ENCODE results near the gene DUS1L. TPM values are rescaled to one million over a fixed set of nuclear protein-coding genes. Genes with fewer than 3 reads are reported as not detected.

The DUS1L gene
- polyA plus RNA-seq, 1 donor (not counting 4 experiments of a cell fraction or from before 2014, with no cell fraction given) = 49.1 TPM

DNA sequence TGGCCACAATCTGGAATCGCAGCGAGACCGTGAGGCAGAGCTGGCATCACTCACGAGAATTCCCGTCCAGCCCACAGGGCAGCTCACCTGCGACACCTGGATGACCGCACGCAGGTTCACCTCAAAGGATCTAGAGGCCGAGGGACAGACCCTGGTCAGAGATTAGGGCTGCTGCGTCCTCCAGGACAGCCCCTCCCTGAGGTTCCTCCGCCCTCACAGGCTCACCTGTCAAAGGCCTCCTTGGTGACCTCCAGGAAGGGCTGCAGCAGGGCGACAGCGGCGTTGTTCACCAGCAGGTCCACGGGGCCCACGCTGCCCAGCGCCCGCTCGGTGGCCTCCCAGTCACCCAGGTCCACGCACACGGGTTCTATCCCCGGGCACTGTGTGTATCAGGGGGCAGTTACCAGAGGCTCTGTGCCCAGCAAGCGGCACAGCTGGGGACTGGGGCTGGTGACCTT lies 28.9 kb downstream of the DUS1L start:
- H2AFZ ChIP-seq (ENCODE audit: control insufficient read depth, low read length) = peak overlapping the region; percentile 61
- H3K4me1 ChIP-seq (ENCODE audit: control insufficient read depth, extremely low read depth, insufficient read depth, low read length) = peaks cover 17% of the 10 kb centered on the region
- H4K20me1 ChIP-seq (ENCODE audit: control insufficient read depth, extremely low read depth, insufficient read depth, low read length) = no peaks in the 10 kb centered on the region
- H3K4me2 ChIP-seq (ENCODE audit: control insufficient read depth, extremely low read depth, insufficient read depth, low read depth, low read length) = peak overlapping the region; percentile 96
- dilution Hi-C loops (cut with MboI; ENCODE audit: extremely low pct_ligation_motif_present, low sequenced_read_pairs) = no loop called here
- no peak for TF ChIP-seq EZH2 (IDR thresholded peaks at IDR 0.05; ENCODE audit: low read length)
- TF ChIP-seq, protein P1, sequence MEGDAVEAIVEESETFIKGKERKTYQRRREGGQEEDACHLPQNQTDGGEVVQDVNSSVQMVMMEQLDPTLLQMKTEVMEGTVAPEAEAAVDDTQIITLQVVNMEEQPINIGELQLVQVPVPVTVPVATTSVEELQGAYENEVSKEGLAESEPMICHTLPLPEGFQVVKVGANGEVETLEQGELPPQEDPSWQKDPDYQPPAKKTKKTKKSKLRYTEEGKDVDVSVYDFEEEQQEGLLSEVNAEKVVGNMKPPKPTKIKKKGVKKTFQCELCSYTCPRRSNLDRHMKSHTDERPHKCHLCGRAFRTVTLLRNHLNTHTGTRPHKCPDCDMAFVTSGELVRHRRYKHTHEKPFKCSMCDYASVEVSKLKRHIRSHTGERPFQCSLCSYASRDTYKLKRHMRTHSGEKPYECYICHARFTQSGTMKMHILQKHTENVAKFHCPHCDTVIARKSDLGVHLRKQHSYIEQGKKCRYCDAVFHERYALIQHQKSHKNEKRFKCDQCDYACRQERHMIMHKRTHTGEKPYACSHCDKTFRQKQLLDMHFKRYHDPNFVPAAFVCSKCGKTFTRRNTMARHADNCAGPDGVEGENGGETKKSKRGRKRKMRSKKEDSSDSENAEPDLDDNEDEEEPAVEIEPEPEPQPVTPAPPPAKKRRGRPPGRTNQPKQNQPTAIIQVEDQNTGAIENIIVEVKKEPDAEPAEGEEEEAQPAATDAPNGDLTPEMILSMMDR (optimal IDR thresholded peaks at IDR 0.05 in 1 of 3, IDR thresholded peaks at IDR 0.05 in 1 of 3, conservative IDR thresholded peaks at IDR 0.05 in 1 of 3; ENCODE audit: extremely low read depth in 1 of 3, insufficient read depth in 2 of 3, low read length in 3 of 3) = no peak
- peak overlapping the region; percentile 78 for H3K9ac ChIP-seq (ENCODE audit: control insufficient read depth, extremely low read depth, insufficient read depth, low read length)
- no peaks in the 10 kb centered on the region for H3K79me2 ChIP-seq (ENCODE audit: control insufficient read depth, insufficient read depth, low read length)
- no peaks in the 10 kb centered on the region for H3K9me3 ChIP-seq (ENCODE audit: control insufficient read depth, low read depth, low read length)
- H3K27me3 ChIP-seq (ENCODE audit: control insufficient read depth, extremely low read depth, insufficient read depth, low read length) = no peaks in the 10 kb centered on the region
- peaks cover 1 to 4% of the 10 kb centered on the region in 2 experiments for H3K36me3 ChIP-seq (ENCODE audit: control insufficient read depth in 2 of 2, extremely low read depth in 1 of 2, insufficient read depth in 2 of 2, low read length in 2 of 2)
- no peak for FAIRE-seq
- H3K27ac ChIP-seq (ENCODE audit: control insufficient read depth, insufficient read depth, low read length) = peak overlapping the region; percentile 43
- no peak for DNase-seq (ENCODE audit: low read depth, low spot score)
- H3K9me1 ChIP-seq (ENCODE audit: control insufficient read depth, extremely low read depth, insufficient read depth, low read length) = no peaks in the 10 kb centered on the region
- peak overlapping the region; percentile 55 to 87 (median 70) for H3K4me3 ChIP-seq (ENCODE audit: control insufficient read depth in 2 of 3, extremely low read depth in 1 of 3, insufficient read depth in 2 of 3, low read depth in 1 of 3, low read length in 3 of 3)

DNA sequence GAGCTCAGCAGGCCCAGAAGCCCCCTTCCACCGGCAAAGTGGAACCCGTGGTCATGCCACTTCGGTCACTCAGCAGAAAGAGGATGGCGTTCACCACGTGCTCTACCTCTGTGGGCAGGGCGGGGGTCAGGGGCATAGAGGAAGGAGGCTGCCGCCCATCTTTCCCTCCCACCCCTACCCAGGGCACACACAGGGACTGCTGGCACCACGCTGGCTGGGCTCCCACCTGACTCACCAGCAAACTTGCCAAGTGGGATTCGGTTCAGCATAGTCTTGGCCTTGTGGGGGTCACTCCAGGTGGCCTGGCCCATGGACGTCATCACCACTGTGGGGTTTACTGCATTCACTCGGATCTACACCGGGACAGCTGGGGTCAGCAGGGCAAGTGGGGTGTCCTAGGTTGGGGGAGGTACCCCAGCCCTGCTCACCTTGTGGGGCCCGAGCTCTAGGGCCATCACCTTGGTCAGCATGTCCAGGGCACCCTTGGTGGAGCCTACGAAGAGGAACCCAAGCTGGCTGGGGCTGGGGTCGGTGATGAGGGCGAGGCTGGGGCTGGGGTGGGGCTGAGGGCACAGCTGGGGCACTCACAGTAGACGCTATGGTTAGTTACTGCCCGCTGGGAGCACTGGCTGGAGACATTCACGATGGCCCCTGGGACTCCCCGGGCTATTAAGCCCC lies 29.5 kb downstream of the DUS1L start:
- H3K79me2 ChIP-seq (ENCODE audit: control insufficient read depth, insufficient read depth, low read length) = no peaks in the 10 kb centered on the region
- no peaks in the 10 kb centered on the region for H3K27me3 ChIP-seq (ENCODE audit: control insufficient read depth, extremely low read depth, insufficient read depth, low read length)
- no peak overlapping the region for H3K27ac ChIP-seq (ENCODE audit: control insufficient read depth, insufficient read depth, low read length)
- no peaks in the 10 kb centered on the region for H4K20me1 ChIP-seq (ENCODE audit: control insufficient read depth, extremely low read depth, insufficient read depth, low read length)
- TF ChIP-seq, protein P1 (optimal IDR thresholded peaks at IDR 0.05 in 1 of 3, IDR thresholded peaks at IDR 0.05 in 1 of 3, conservative IDR thresholded peaks at IDR 0.05 in 1 of 3; ENCODE audit: extremely low read depth in 1 of 3, insufficient read depth in 2 of 3, low read length in 3 of 3) = no peak
- DNase-seq (ENCODE audit: low read depth, low spot score) = no peak
- peaks cover 1 to 4% of the 10 kb centered on the region in 2 experiments for H3K36me3 ChIP-seq (ENCODE audit: control insufficient read depth in 2 of 2, extremely low read depth in 1 of 2, insufficient read depth in 2 of 2, low read length in 2 of 2)
- H3K9me1 ChIP-seq (ENCODE audit: control insufficient read depth, extremely low read depth, insufficient read depth, low read length) = no peaks in the 10 kb centered on the region
- H3K4me3 ChIP-seq (ENCODE audit: control insufficient read depth in 2 of 3, extremely low read depth in 1 of 3, insufficient read depth in 2 of 3, low read depth in 1 of 3, low read length in 3 of 3) = peak overlapping the region in 2 of 3 experiments; percentile 55 to 87
- peaks cover 17% of the 10 kb centered on the region for H3K4me1 ChIP-seq (ENCODE audit: control insufficient read depth, extremely low read depth, insufficient read depth, low read length)
- dilution Hi-C loops (cut with MboI; ENCODE audit: extremely low pct_ligation_motif_present, low sequenced_read_pairs) = no loop called here
- no peaks in the 10 kb centered on the region for H3K9me3 ChIP-seq (ENCODE audit: control insufficient read depth, low read depth, low read length)
- no peak overlapping the region for H2AFZ ChIP-seq (ENCODE audit: control insufficient read depth, low read length)
- FAIRE-seq = no peak
- H3K4me2 ChIP-seq (ENCODE audit: control insufficient read depth, extremely low read depth, insufficient read depth, low read depth, low read length) = peak overlapping the region; percentile 96
- H3K9ac ChIP-seq (ENCODE audit: control insufficient read depth, extremely low read depth, insufficient read depth, low read length) = peak overlapping the region; percentile 78

All from keratinocyte (primary cell).